Measurements from ENCODE around the gene LRRC58.
"Not testable (repeated sequence)": the region's sequence is repeated elsewhere in the genome, so short reads cannot be mapped to it uniquely, and the experiment has no call there.

Gene LRRC58

DNA sequence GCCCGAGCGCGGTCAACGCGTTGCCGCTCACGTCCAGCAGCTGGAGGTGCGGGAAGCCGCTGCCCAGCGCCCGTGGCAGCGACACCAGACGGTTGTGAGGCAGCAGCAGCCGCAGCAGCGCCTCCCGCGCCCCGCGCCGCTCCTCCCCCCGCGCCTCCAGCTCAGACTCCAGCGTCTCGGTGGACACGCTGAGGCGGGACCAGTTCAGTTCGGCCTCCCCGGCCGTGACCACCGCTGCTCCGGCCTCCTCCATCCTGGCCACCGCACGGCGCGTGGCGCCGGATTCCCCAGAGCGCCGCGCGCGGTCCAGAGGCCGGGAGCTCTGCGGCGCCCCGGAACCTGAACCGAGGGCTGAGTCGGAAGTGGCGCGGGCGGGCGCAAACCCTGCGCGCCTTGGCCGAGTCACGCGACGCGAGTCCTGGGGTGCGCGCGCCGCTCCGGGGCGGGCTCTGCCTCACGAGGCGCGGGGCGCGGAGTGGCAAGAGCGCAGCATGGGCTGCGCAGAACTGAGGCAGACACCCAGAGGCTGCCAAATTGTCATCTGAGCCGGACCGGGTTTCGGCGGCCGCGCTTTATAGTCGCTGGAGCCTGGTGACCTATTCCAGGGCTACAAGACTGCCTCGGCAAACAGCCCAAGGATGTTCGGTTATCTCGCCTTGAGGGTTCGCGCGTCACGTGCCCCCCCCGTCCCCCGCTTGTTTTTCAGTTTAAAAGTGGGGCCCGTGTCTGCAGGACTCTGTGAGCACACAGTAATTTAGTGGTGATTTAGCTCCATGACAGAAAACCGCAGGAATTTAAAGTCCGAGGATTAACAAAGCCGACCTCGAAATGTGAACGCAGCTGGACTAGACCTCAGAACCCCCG, at the start of gene LRRC58:
LRRC58 (minus strand) TSS at position 364 of the 864 bp plus-strand sequence; CDS start at position 253, 111 bp downstream.
- peak; percentile 78 to 81 for DNase-seq (ENCODE audit: low read depth in 2 of 2)

DNA sequence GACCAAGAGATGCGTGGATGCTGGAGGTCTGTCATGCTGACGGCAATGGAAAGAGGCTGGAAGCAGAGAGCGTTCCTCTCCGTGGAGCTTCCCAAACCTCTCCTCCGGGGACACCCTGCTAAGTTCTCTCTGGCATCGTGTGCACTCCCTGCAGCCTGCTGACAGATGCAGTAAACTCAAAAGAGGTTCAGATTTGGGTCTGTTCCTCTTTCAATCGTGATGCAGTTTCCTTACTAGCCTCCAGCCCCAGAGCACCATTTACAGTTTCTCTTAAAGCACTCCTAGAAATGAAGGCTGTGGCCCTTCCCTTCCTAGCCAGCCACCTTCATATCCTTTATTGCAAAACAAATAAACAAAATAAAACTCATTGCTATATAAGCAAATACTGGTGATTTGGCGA, 47.3 kb upstream of the LRRC58 start:
- DNase-seq (ENCODE audit: low read depth in 2 of 2) = no peak

DNA sequence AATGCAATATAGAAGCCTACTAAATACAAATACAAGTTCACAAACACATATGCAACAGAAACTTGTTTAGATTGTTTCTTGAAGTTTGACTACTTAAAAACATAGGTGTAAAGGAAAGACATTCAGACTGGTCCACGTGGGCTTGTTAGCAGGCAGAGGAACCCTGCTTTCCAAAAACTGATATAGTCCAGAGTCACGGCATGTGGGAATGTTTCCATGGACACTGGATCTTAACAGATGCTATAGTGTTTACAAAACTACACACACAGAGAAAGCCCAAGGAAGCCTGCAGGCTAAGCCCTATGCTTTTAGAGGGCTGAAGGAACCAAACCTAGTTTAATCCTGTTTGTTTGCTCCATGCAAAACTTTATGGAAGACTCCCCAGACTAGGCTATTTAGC, 45.2 kb upstream of the LRRC58 start:
- no peak for DNase-seq (ENCODE audit: low read depth in 2 of 2)

DNA sequence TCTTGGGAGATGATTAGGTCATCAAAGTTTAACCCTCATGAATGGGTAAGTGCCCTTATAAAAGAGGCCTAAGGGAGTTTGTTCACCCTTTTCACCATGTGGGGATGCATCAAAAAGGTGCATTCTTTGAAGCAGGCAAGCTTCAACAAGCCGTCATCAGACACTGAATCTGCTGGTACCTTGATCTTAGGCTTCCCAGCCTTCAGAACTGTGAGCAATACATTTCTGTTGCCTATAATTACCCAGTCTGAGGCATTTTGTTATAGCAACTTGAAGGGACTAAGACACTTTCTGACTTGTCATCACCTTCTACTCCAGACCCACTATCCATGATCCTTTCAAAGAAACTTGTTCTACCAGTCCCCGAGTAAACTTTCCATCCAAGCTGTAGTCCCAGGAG, 44.6 kb upstream of the LRRC58 start:
- DNase-seq (ENCODE audit: low read depth in 2 of 2) = no peak

DNA sequence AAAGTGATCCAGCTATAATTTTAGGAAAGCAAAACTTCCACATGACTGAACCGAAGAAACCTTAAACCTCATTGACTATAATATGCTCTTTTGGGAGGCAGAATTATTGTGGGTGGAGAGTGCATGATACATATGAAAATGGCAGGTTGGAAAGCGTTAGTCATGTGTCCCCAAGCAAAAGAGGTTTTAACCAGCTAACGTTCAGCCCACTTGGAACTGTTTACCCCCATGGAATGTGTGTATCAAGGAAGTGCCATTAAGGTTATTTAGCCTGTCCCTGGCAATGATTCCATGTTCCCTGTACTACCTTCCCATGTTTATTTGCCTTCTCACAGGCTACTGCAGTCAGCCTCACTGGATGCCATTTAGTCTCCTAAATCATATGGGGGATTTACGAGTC, 44.1 kb upstream of the LRRC58 start:
- no peak for DNase-seq (ENCODE audit: low read depth in 2 of 2)

DNA sequence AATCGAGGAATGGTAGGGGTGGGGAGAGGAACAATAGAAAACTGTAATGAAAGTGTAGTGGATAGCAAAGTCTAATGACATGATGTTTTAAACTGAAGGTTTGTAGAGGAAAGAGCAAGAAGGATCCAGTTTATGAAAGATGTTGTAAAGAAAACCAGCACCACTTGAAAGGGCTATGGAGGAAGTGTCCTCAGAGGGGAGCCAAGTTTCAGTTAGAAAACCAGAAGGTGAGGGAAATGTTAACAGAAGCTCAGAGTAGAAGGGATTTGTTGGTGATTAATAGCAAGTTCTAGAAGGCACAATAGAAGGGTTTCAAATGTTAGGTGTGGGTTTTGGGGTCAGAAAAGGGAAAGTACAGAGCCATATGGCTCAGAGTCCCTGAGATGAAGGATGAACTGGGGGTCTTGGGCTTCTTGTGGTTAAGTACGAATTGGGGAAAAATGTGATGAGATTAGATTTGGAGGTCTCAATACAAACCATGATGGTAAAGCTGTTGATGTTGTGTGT, 33.8 kb upstream of the LRRC58 start:
- DNase-seq (ENCODE audit: low read depth in 2 of 2) = no peak

DNA sequence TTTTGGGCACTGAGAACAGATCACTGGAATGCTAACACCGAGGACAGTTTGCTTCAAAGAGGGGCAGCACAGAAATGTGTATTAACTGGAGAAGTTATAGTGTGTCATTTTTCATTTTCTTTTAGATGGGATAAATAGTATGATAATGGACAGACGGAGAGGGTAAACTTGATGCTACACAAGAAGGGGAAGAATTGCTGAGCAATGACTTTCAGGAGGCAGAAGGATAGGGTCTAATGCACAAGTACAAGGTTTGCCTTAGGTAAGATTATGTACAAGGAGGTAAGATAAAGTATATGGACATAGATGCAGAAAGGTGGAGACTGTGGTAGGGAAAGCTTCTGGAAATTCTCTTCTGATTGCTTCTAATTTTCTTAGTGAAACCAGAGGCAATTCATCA, 32.3 kb upstream of the LRRC58 start:
- no peak for DNase-seq (ENCODE audit: low read depth in 2 of 2)

DNA sequence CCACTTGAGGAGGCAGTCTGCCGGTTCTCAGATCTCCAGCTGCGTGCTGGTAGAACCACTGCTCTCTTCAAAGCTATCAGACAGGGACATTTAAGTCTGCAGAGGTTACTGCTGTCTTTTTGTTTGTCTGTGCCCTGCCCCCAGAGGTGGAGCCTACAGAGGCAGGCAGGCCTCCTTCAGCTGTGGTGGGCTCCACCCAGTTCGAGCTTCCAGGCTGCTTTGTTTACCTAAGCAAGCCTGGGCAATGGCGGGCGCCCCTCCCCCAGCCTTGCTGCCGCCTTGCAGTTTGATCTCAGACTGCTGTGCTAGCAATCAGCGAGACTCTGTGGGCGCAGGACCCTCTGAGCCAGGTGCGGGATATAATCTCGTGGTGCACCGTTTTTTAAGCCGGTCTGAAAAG, 28.8 kb upstream of the LRRC58 start:
- DNase-seq (ENCODE audit: low read depth in 2 of 2) = not testable (repeated sequence)

DNA sequence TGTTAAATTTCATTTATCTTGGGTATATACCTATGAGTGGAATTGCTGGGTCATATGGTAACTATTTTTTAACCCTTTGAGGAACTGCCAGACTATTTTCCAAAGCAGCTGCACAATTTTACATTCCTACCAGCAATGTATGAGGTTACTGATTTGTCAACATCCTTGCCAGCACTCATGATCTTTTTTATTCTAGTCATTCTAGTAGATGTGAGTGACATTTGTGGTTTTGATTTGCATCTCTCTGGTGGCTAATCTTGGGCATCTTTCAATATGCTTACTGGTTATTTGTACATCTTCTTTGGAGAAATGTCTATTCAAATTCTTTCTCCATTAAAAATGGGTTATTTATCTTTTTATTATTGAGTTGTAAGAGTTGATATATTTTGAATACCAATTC, 21.3 kb upstream of the LRRC58 start:
- no peak for DNase-seq (ENCODE audit: low read depth in 2 of 2)

DNA sequence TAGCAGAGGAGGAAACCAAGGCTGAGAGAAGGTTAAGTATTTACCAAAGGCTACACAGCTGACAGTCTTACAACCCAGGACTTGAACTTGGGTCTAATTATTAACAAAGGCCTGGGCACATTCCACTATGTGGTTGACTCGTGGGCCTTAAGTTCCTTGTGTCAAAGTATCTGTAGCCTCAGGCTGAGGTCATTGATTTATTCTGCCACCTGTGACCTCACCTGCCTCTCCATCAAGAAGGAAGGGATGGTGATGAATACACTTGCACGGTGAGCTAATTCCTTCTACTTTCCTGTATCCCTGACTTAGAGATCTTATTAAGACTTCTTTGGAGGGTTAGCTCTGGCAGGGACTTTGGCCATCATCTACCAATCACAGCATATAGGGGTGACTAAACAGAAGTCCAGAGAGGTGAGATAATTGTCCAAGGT, 19.9 kb upstream of the LRRC58 start:
- DNase-seq (ENCODE audit: low read depth in 2 of 2) = no peak

DNA sequence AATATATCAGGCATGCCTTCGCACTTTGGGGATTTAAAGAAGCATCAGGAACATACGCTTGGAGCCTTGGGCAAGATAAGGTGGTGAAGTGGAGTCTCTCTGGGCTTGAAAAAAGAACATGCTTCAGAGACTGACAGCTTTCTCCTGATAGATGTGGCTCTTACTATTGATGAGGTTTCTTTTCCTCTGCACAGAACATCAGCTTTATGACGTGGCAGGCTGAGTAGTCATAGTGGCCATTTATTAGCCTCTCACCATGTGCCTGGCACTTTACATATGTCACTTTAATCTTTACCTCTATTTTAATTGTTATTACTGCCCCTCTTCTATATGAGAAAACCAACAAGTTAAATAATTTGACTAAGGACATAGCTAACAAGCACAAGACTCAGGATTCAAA, 19.0 kb upstream of the LRRC58 start:
- DNase-seq (ENCODE audit: low read depth in 2 of 2) = no peak

DNA sequence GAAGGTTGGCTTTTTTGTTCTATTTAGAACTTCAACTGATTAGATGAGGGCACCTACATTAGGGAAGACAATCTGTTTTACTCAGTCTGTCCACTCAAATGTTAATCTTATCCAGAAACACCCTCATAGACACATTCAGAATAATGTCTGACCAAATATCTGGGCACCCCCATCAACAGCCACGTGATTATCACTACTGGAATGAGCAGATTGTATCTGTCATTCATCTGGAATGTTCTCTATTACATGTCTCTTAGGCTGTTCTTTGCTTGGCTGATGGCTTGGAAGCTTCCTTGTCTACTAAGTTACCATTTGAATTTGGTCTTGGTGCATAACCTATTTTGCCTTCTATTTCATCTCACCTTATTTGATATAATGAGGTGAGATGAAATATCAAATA, 15.7 kb upstream of the LRRC58 start:
- DNase-seq (ENCODE audit: low read depth in 2 of 2) = no peak

DNA sequence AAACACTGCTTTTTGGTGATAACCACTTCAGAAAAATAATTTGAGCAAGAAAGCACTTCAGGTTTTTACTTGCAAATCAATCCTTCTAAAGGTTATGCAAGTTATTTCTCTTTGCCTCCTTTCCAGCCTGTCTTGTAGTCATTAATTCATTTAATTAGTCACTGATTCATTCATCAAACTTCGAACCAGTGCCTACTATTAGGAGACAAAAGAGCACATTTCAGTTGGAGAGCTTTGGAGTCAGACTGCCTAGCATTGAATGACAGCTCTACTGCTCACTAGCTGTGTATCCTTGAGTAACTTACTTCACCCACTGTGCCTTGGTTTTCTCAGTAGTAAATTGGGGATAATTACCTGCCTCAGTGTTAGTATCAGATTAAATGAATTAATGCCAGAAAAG, 14.9 kb upstream of the LRRC58 start:
- DNase-seq (ENCODE audit: low read depth in 2 of 2) = no peak

DNA sequence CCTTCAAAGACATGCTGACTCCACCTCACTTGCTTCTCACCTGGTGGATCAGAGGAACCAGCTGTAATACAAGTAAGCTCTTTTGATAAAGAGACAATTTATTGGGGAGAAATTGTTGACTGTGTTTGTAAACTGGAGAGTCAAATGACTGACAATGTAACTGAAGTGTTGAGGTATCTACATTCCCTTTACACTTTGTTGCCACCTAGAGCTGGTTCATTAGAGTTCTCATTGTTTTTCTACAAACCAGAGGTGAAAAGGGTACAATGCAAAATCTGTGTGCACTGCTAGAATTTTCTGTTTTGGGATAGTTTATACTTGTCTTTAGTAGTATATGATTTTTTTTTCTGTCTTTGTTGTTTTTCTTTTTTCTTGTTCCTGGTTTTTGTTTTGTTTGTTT, 8.7 kb upstream of the LRRC58 start:
- DNase-seq (ENCODE audit: low read depth in 2 of 2) = no peak

DNA sequence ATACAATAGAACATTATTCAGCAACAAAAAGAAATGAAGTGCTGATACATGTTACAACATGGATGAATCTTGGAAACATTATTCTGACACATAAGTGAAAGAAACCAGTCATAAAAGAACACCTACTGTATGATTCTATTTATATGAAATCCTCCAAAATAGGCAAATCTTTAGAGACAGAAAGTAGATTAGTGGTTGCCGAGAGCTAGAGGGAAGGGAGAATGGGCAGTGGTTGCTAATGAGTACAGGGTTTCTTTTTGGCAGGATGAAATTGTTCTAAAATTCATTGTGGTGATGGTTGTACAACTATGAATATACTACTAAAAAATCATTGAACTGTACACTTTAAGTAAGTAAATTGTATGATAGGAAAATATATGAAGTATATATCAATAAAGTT, 6.3 kb upstream of the LRRC58 start:
- DNase-seq (ENCODE audit: low read depth in 2 of 2) = no peak

DNA sequence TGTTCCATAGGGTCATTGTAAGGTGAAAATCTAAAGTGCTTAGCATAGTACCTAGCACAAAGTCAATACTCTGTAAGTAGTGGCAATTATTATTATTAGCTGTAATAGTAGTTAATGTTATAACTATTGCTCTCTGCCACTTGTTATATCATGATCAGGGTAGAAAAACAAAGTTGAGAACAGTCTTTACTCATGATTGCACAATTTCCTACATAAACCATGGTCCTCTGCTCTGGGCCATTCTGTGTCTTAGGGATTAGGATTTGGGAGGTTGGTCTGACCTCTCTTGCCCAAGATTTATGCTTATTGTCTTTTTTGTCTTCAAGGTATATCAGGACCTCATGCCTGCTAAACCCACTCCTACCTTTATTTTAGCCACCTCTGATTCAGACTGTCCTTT, 4.3 kb upstream of the LRRC58 start:
- DNase-seq (ENCODE audit: low read depth in 2 of 2) = no peak

DNA sequence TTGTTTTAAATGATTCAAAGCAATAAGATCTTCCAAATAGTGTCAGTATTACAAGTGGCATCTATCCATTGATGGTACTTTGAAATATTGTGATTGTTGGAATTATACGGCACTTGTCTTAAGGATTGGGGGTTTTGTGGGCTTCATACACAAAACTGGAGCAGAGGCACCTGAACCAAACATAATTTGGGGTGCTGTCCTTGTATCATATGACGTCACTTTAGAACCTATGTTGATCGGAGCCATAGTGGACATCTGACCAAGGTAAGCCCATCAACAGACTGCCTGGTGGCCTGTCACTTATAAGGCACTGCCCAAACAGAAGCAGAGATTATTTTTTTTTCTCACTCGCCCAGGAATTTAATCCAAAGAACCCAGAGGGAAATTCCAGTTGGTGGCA, 2.9 kb upstream of the LRRC58 start:
- no peak for DNase-seq (ENCODE audit: low read depth in 2 of 2)

DNA sequence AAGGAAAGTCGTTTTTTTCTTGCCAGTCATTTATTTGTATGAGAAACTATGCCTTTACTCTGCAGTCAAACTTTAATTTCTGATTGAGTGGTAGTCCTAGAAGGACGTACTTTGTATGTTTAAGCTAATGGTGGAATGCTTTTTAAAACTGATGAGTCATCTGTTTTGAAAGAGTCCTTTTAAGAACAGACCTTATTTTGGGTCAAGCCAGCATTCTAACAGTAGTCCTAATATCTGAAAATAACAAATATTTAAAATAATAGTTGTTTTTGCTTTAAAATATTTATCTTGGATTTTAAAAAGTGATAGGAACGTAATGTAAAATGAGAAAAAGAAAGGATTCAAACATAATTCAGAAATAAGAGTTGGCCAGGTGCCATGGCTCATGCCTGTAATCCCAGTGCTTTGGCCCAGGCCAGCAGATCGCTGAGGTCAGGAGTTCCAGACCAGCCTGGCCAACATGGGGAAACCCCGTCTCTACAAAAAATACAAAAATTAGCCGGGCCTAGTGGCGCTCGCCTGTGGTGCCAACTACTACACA, 1.3 kb upstream of the LRRC58 start:
- no peak for DNase-seq (ENCODE audit: low read depth in 2 of 2)

DNA sequence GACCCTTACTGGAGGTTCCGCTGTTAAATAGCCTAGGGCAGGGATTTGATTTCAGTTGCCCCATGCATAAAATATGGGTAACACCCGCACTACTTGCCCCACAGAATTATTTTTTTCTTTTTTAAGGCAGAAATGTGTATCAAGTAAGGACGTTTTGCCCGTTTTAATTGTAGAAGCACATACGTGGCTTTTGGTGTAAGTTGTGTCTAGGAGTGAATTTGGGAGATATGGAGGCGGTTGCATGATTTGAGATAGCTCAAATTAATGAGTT, 636 bp upstream of the LRRC58 start:
- no peak for DNase-seq (ENCODE audit: low read depth in 2 of 2)

DNA sequence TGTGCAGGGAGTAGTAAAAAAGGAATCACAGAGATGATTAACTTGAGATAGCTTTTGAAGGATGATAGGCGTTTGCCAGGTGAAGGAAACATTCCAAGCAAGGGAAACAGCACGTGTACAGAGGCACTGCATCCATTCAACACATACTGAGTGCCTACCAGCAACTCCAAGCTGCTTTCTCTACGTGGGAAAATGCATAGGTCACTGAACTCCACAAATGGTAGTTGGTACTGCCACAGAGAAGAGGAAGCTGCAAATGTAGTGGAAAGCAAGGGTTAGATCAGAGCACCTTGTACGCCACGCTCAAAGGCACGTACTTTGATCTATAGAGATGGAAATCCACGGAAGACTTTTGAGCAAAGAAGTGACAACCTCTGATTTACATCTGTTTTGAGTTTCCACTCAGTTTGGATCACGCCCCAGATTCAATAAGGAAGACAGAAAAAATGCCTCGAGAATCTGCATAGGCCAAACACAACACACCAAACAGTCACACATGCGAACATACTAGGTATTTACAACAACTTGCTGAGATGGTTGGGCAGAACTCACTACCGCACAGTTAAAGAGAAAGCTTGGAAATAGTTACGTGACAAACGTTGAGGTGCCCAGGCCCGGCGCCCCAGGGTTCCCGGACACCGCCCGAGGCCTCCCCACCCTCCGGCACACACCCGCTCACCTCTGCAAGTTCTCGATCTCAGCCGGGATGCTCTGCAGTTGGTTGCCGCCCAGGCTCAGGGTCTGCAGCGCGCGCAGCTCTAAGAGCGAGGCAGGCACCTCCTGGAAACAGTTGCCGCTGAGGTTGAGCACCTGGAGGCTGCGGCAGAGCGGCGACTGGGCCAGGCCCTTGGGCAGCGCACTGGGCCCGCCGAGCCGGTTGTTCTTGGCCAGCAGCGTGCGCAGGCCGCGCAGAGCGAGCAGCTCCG, 826 bp downstream of the LRRC58 start:
- DNase-seq (ENCODE audit: low read depth in 2 of 2) = peak; percentile 31 to 39

DNA sequence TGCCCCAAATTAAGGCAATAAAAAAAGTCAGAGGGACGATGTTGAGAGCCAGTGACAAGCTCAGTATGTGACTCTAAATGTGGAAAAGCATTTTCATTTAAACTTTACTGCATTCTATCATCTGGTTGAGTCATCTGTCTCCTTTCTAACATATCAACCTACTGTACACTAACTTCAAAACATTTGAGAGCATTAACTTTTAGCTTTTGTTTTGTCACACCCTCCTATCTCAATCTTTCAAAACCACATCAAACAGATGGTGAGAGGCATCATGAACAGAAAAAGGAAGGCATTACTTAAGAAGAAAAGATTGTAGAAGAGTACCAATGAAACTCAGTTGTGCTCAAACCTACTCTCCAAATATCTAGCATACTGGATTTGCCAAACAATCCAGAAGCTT, 4.8 kb downstream of the LRRC58 start:
- DNase-seq (ENCODE audit: low read depth in 2 of 2) = no peak

DNA sequence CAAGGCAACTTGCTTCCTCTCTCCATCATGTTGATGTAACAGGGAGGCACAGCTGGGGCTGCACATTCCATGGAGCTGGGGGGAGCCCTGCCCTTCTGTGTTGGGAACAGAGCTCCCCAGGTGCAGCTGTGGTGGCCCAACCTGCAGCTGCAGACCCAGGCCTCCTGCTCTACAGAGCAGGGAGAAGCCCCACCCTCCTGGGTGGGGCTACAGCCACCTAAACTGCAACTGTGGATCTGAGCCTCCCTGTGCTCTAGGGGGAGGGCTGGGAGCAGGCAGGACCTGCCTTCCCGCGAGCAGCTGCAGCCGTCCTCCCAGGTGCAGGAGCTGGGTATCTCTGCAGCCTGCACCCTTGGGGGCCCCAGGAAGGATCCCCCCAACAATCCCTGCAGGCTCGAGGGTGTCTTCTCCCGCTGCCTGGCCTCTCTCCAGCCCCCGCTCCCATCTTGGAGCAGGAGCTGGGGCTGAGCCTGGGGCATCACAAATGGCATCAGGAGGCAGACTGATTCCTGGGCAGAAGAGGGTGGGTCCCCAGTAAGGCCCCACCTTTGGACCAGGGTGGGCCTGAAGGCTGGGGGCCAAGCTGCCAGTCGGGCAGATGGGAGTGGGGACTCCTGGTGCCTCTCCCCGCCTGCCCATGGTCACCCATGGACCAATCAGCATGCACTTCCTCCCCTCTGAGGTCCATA, 7.4 kb downstream of the LRRC58 start:
- DNase-seq (ENCODE audit: low read depth in 2 of 2) = no peak

All from stimulated activated CD4-positive, alpha-beta T cell treated with anti-CD3 and anti-CD28 coated beads, Interleukin-12 subunit alpha, Interleukin-12 subunit beta, amount 100 ng/mL, for 24 hours (primary cell).